Immature natural killer cell (primary cell): ENCODE results near the gene PAX7. TPM values are rescaled to one million over a fixed set of nuclear protein-coding genes. Genes with fewer than 3 reads are reported as not detected.
"Not testable (repeated sequence)": the region's sequence is repeated elsewhere in the genome, so short reads cannot be mapped to it uniquely, and the experiment has no call there.

Experiments
- DNase-seq, 3 donors: peaks; one replicate each; pipeline ENCODE4 v3.0.0; 2022; ENCODE audit warnings: mixed read lengths in 1 of 3
- H3K27ac Mint-ChIP-seq, 6 donors: one replicate each; pipeline ENCODE4 v1.8.0; 2020; ENCODE audit warnings: mixed read lengths in 6 of 6, mild to moderate bottlenecking in 5 of 6, inconsistent platforms in 4 of 6, moderate library complexity in 3 of 6
- H3K27me3 Mint-ChIP-seq, 3 donors: one replicate each; pipeline ENCODE4 v1.8.0; 2020 to 2021; ENCODE audit warnings: low read depth in 3 of 3, mild to moderate bottlenecking in 3 of 3, mixed read lengths in 3 of 3, moderate library complexity in 3 of 3, inconsistent platforms in 1 of 3
- H3K36me3 Mint-ChIP-seq, 3 donors: one replicate each; pipeline ENCODE4 v1.8.0; 2020; ENCODE audit warnings: mixed read lengths in 3 of 3, inconsistent platforms in 2 of 3, mild to moderate bottlenecking in 2 of 3
- H3K4me1 Mint-ChIP-seq, 2 donors: one replicate each; pipeline ENCODE4 v1.8.0; 2020; ENCODE audit warnings: inconsistent platforms in 2 of 2, mild to moderate bottlenecking in 2 of 2, mixed read lengths in 2 of 2, moderate library complexity in 1 of 2
- H3K4me3 Mint-ChIP-seq, 5 donors: one replicate each; pipeline ENCODE4 v1.8.0; 2020; ENCODE audit warnings: mild to moderate bottlenecking in 5 of 5, mixed read lengths in 5 of 5, inconsistent platforms in 3 of 5, moderate library complexity in 3 of 5
- H3K9me3 Mint-ChIP-seq, 6 donors: one replicate each; pipeline ENCODE4 v1.8.0; 2020; ENCODE audit warnings: mild to moderate bottlenecking in 6 of 6, mixed read lengths in 6 of 6, inconsistent platforms in 4 of 6, moderate library complexity in 3 of 6
- polyA plus RNA-seq, 3 donors: library from polyadenylated mRNA; unstranded; fragments of 300-500 nt; fragmentation: Illumina TruSeq; gene quantifications; one replicate each; pipeline ENCODE4 v1.2.3, GENCODE V29; 2021

Gene PAX7
- not detected for polyA plus RNA-seq

- H3K27ac Mint-ChIP-seq, result no peak within 1 kb of the TSS
- peaks cover 0 to 2% (median 0%) of the 10 kb centered on the region in 6 donors for H3K9me3 Mint-ChIP-seq
- H3K27me3 Mint-ChIP-seq, result peaks cover 32 to 37% (median 34%) of the 10 kb centered on the region in 3 donors
- no peaks in the 10 kb centered on the region for H3K4me1 Mint-ChIP-seq
- DNase-seq, result no peak
- peaks cover 0 to 12% (median 3%) of the 10 kb centered on the region in 3 donors for H3K36me3 Mint-ChIP-seq
- H3K4me3 Mint-ChIP-seq, result no peak within 1 kb of the TSS
Measured at GRCh38 chr1:18630511-18631495, at the start of gene PAX7. Gene PAX7, plus strand, starts transcription at chr1:18630846. Its CDS starts 758 bp downstream, at chr1:18631604.

GRCh38 chr1:18581420-18581880, 49.2 kb upstream of the PAX7 start:
- Mint-ChIP-seq H3K4me3 (no peak overlapping the region), H3K4me1 (no peaks in the 10 kb centered on the region), H3K36me3 (no peaks in the 10 kb centered on the region), H3K27me3 (peaks cover 2 to 6% (median 3%) of the 10 kb centered on the region in 3 donors), H3K9me3 (no peaks in the 10 kb centered on the region), H3K27ac (no peak overlapping the region)
- DNase-seq, result no peak

- Mint-ChIP-seq H3K9me3 (no peaks in the 10 kb centered on the region), H3K27me3 (peaks cover 2 to 6% (median 3%) of the 10 kb centered on the region in 3 donors), H3K4me3 (no peak overlapping the region), H3K36me3 (no peaks in the 10 kb centered on the region), H3K4me1 (no peaks in the 10 kb centered on the region), H3K27ac (no peak overlapping the region)
- no peak for DNase-seq
Measured at GRCh38 chr1:18582890-18583289, 47.8 kb upstream of the PAX7 start.

GRCh38 chr1:18583326-18583941, 47.2 kb upstream of the PAX7 start:
- no peak overlapping the region for H3K4me3 Mint-ChIP-seq

GRCh38 chr1:18586016-18586415, 44.6 kb upstream of the PAX7 start:
- not testable (repeated sequence) for H3K27ac Mint-ChIP-seq, DNase-seq, H3K9me3 Mint-ChIP-seq, H3K27me3 Mint-ChIP-seq, H3K4me3 Mint-ChIP-seq, H3K36me3 Mint-ChIP-seq, H3K4me1 Mint-ChIP-seq

More at GRCh38 chr1:18583326-18583941, 47.2 kb upstream of the PAX7 start:
- Mint-ChIP-seq H3K9me3 (no peaks in the 10 kb centered on the region), H3K27ac (no peak overlapping the region), H3K36me3 (no peaks in the 10 kb centered on the region), H3K4me1 (no peaks in the 10 kb centered on the region), H3K27me3 (peaks cover 2 to 6% (median 3%) of the 10 kb centered on the region in 3 donors)
- DNase-seq, result no peak

- H3K4me1 Mint-ChIP-seq, result no peaks in the 10 kb centered on the region
- H3K27me3 Mint-ChIP-seq, result peaks cover 0 to 2% (median 0%) of the 10 kb centered on the region in 3 donors
- no peaks in the 10 kb centered on the region for H3K36me3 Mint-ChIP-seq
- H3K27ac Mint-ChIP-seq, result no peak overlapping the region
- no peaks in the 10 kb centered on the region for H3K9me3 Mint-ChIP-seq
- no peak overlapping the region for H3K4me3 Mint-ChIP-seq
- no peak for DNase-seq
Measured at GRCh38 chr1:18588093-18588492, 42.6 kb upstream of the PAX7 start.

GRCh38 chr1:18592368-18592767, 38.3 kb upstream of the PAX7 start:
- Mint-ChIP-seq H3K27me3 (peaks cover 1 to 7% (median 2%) of the 10 kb centered on the region in 3 donors), H3K4me1 (no peaks in the 10 kb centered on the region), H3K27ac (no peak overlapping the region), H3K36me3 (no peaks in the 10 kb centered on the region), H3K4me3 (no peak overlapping the region), H3K9me3 (no peaks in the 10 kb centered on the region)
- DNase-seq, result no peak

GRCh38 chr1:18597160-18598042, 33.2 kb upstream of the PAX7 start:
- H3K36me3 Mint-ChIP-seq, result no peaks in the 10 kb centered on the region
- peak; percentile 21 to 29 (median 21) for DNase-seq
- no peaks in the 10 kb centered on the region for H3K9me3 Mint-ChIP-seq
- H3K27ac Mint-ChIP-seq, result no peak overlapping the region
- H3K4me3 Mint-ChIP-seq, result no peak overlapping the region
- peaks cover 1 to 22% (median 2%) of the 10 kb centered on the region in 3 donors for H3K27me3 Mint-ChIP-seq
- H3K4me1 Mint-ChIP-seq, result no peaks in the 10 kb centered on the region

- H3K9me3 Mint-ChIP-seq, result no peaks in the 10 kb centered on the region
- H3K36me3 Mint-ChIP-seq, result no peaks in the 10 kb centered on the region
- peaks cover 1 to 22% (median 2%) of the 10 kb centered on the region in 3 donors for H3K27me3 Mint-ChIP-seq
- no peak overlapping the region for H3K4me3 Mint-ChIP-seq
- H3K27ac Mint-ChIP-seq, result no peak overlapping the region
- no peak for DNase-seq
- no peaks in the 10 kb centered on the region for H3K4me1 Mint-ChIP-seq
Measured at GRCh38 chr1:18599086-18599485, 31.6 kb upstream of the PAX7 start.

- H3K4me3 Mint-ChIP-seq, result no peak overlapping the region
- H3K27ac Mint-ChIP-seq, result no peak overlapping the region
- no peak for DNase-seq
- no peaks in the 10 kb centered on the region for H3K4me1 Mint-ChIP-seq
- no peaks in the 10 kb centered on the region for H3K36me3 Mint-ChIP-seq
- peaks cover 1 to 20% (median 2%) of the 10 kb centered on the region in 3 donors for H3K27me3 Mint-ChIP-seq
- H3K9me3 Mint-ChIP-seq, result no peaks in the 10 kb centered on the region
Measured at GRCh38 chr1:18599704-18600103, 30.9 kb upstream of the PAX7 start.

- Mint-ChIP-seq H3K4me1 (no peaks in the 10 kb centered on the region), H3K36me3 (no peaks in the 10 kb centered on the region), H3K9me3 (no peaks in the 10 kb centered on the region)
Measured at GRCh38 chr1:18602533-18603211, 28.0 kb upstream of the PAX7 start.

GRCh38 chr1:18603212-18603852, 27.3 kb upstream of the PAX7 start:
- Mint-ChIP-seq H3K36me3 (no peaks in the 10 kb centered on the region), H3K4me3 (no peak overlapping the region), H3K9me3 (no peaks in the 10 kb centered on the region), H3K27me3 (peaks cover 0 to 14% (median 0%) of the 10 kb centered on the region in 3 donors), H3K4me1 (no peaks in the 10 kb centered on the region), H3K27ac (no peak overlapping the region)
- no peak for DNase-seq

More at GRCh38 chr1:18602533-18603211, 28.0 kb upstream of the PAX7 start:
- no peak overlapping the region for H3K27ac Mint-ChIP-seq
- DNase-seq, result no peak
- H3K27me3 Mint-ChIP-seq, result peaks cover 0 to 16% (median 0%) of the 10 kb centered on the region in 3 donors
- no peak overlapping the region for H3K4me3 Mint-ChIP-seq
